ENCODE results near the gene ADA.

GRCh38 chr20:44615876-44616603 lies 35.5 kb downstream of the ADA start:
- TF ChIP-seq CTCF (IDR thresholded peaks at IDR 0.05) = no peak
- no peak for TF ChIP-seq POLR2A (IDR thresholded peaks at IDR 0.05)
